ENCODE results near the gene MOSPD3.

- TF ChIP-seq CTCF (IDR thresholded peaks at IDR 0.05; ENCODE audit: poor library complexity) = no peak
- no peak for TF ChIP-seq EZH2 (IDR thresholded peaks at IDR 0.05; ENCODE audit: borderline replicate concordance)
- no peak for TF ChIP-seq EZH2phosphoT487 (IDR thresholded peaks at IDR 0.05; ENCODE audit: low read depth, severe bottlenecking, unreplicated experiment)
Observed at GRCh38 chr7:100611983-100612729, at the start of gene MOSPD3.
